ENCODE measurements around the gene ATAD3C. TPM values are rescaled to one million over a fixed set of nuclear protein-coding genes. Genes with fewer than 3 reads are reported as not detected.

ATAD3C gene
- total RNA-seq, 1 experiment from 2014 or later = 1.4 TPM

DNA sequence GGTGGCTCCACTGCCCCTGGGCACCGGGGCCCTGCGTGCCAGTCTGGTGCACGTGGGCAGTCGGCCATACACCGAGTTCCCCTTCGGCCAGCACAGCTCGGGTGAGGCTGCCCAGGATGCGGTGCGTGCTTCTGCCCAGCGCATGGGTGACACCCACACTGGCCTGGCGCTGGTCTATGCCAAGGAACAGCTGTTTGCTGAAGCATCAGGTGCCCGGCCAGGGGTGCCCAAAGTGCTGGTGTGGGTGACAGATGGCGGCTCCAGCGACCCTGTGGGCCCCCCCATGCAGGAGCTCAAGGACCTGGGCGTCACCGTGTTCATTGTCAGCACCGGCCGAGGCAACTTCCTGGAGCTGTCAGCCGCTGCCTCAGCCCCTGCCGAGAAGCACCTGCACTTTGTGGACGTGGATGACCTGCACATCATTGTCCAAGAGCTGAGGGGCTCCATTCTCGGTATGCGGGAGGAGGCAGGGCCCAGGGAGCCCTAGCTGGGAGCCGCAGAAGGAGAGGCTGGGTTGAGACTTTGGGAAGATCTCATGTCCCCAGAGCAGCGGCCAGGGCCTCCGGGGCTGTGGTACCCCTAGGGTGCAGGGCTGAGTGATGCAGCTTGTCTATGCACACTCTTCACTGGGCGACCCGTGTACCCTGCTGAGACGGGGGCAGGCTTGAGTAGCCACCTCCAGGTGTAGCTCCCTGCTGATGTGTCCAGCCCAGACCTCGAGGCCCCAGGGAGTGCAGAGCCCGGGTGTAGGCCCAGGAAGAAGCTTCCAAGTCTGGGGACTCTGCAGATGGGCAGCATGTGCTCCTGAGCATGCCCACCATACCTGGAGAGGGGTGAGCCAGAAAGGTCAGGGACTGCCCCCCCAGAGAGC, 12.2 kb upstream of the ATAD3C start:
- no TSS peak for BruUV-seq (replicated peaks)
- peaks cover 39% of the 10 kb centered on the region for H3K4me1 ChIP-seq (ENCODE audit: insufficient read depth, low read length)
- H3K9ac ChIP-seq (ENCODE audit: low read length) = no peak overlapping the region
- CTCF ChIA-PET = no interaction called here
- no peak overlapping the region for H3K4me3 ChIP-seq (ENCODE audit: low read length)
- POLR2A ChIA-PET (ENCODE audit: unreplicated experiment) = no interaction called here
- no peak for DNase-seq
- intact Hi-C loops (cut with micrococcal nuclease) = no loop called here
- H3F3A ChIP-seq (ENCODE audit: low read length, unreplicated experiment) = no peaks in the 10 kb centered on the region
- no peaks in the 10 kb centered on the region for H3K27me3 ChIP-seq (ENCODE audit: low read length)
- H3K79me2 ChIP-seq (ENCODE audit: low read length) = peaks cover 13% of the 10 kb centered on the region
- H3K27ac ChIP-seq (ENCODE audit: low read length) = no peak overlapping the region
- no peaks in the 10 kb centered on the region for H3K9me3 ChIP-seq (ENCODE audit: low read length)
- no peaks in the 10 kb centered on the region for H3K36me3 ChIP-seq (ENCODE audit: low read depth, low read length)
- H2AFZ ChIP-seq (ENCODE audit: low read length) = no peak overlapping the region
- H3K4me2 ChIP-seq (ENCODE audit: low read length) = peak overlapping the region; percentile 100
- TF ChIP-seq, protein P1, sequence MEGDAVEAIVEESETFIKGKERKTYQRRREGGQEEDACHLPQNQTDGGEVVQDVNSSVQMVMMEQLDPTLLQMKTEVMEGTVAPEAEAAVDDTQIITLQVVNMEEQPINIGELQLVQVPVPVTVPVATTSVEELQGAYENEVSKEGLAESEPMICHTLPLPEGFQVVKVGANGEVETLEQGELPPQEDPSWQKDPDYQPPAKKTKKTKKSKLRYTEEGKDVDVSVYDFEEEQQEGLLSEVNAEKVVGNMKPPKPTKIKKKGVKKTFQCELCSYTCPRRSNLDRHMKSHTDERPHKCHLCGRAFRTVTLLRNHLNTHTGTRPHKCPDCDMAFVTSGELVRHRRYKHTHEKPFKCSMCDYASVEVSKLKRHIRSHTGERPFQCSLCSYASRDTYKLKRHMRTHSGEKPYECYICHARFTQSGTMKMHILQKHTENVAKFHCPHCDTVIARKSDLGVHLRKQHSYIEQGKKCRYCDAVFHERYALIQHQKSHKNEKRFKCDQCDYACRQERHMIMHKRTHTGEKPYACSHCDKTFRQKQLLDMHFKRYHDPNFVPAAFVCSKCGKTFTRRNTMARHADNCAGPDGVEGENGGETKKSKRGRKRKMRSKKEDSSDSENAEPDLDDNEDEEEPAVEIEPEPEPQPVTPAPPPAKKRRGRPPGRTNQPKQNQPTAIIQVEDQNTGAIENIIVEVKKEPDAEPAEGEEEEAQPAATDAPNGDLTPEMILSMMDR (conservative IDR thresholded peaks at IDR 0.05; ENCODE audit: low read depth, low read length) = no peak
- TF ChIP-seq EZH2phosphoT487 (IDR thresholded peaks at IDR 0.05; ENCODE audit: borderline replicate concordance, low read length) (no peak), EZH2 (IDR thresholded peaks at IDR 0.05; ENCODE audit: low read length, unreplicated experiment) (no peak)
- no peaks in the 10 kb centered on the region for H4K20me1 ChIP-seq (ENCODE audit: low read length)
- no peak for ATAC-seq
- no peaks in the 10 kb centered on the region for H3K9me2 ChIP-seq (replicated peaks; ENCODE audit: low read length)

DNA sequence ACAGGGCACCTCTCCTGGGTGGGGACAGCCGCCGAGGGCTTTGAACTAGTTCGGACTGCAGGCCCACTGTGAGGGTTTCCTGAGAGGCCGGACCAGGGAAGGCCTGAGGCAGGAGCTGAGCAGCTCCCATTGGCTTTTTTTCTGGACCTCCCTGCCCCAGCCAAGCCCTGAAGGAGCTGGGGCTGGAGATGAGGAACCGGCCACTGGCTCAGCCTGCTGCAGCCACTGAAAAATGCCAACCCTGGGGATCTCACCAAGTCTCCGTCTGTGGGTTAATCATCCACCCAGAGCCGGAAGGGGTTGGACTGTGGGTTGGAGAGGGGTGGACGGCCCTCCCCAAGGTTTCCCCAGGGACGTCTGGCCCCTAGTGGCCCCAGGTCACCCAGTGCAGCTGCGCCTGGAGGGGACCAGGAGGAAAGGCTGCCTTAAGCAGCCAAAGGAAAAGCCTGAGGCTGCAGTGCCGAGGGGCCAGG, 11.5 kb upstream of the ATAD3C start:
- H2AFZ ChIP-seq (ENCODE audit: low read length) = no peak overlapping the region
- no peak for DNase-seq
- H3F3A ChIP-seq (ENCODE audit: low read length, unreplicated experiment) = no peaks in the 10 kb centered on the region
- peaks cover 13% of the 10 kb centered on the region for H3K79me2 ChIP-seq (ENCODE audit: low read length)
- peaks cover 33% of the 10 kb centered on the region for H3K4me1 ChIP-seq (ENCODE audit: insufficient read depth, low read length)
- H3K4me3 ChIP-seq (ENCODE audit: low read length) = no peak overlapping the region
- intact Hi-C loops (cut with micrococcal nuclease) = no loop called here
- H4K20me1 ChIP-seq (ENCODE audit: low read length) = no peaks in the 10 kb centered on the region
- no peaks in the 10 kb centered on the region for H3K27me3 ChIP-seq (ENCODE audit: low read length)
- no peak overlapping the region for H3K4me2 ChIP-seq (ENCODE audit: low read length)
- H3K36me3 ChIP-seq (ENCODE audit: low read depth, low read length) = no peaks in the 10 kb centered on the region
- no peak for ATAC-seq
- H3K9me2 ChIP-seq (replicated peaks; ENCODE audit: low read length) = no peaks in the 10 kb centered on the region
- TF ChIP-seq EZH2 (IDR thresholded peaks at IDR 0.05; ENCODE audit: low read length, unreplicated experiment) (no peak), EZH2phosphoT487 (IDR thresholded peaks at IDR 0.05; ENCODE audit: borderline replicate concordance, low read length) (no peak)
- TF ChIP-seq, protein P1 (conservative IDR thresholded peaks at IDR 0.05; ENCODE audit: low read depth, low read length) = no peak
- CTCF ChIA-PET = no interaction called here
- no TSS peak for BruUV-seq (replicated peaks)
- no peaks in the 10 kb centered on the region for H3K9me3 ChIP-seq (ENCODE audit: low read length)
- no peak overlapping the region for H3K9ac ChIP-seq (ENCODE audit: low read length)
- POLR2A ChIA-PET (ENCODE audit: unreplicated experiment) = no interaction called here
- H3K27ac ChIP-seq (ENCODE audit: low read length) = no peak overlapping the region

Data from PC-3 (cell line).